Measurements from ENCODE around the gene DNAH17.

The DNAH17 gene

GRCh38 chr17:78550464-78550863 lies 26.7 kb downstream of the DNAH17 start:
- no peak for DNase-seq (ENCODE audit: low read depth)
- no peak for TF ChIP-seq CTCF (IDR thresholded peaks at IDR 0.05; ENCODE audit: low read length, missing control alignments)
- no peak overlapping the region for H3K4me3 ChIP-seq (replicated peaks; ENCODE audit: low read depth, low read length)

- H3K4me3 ChIP-seq (replicated peaks; ENCODE audit: low read depth, low read length): no peak overlapping the region
- no peak for DNase-seq (ENCODE audit: low read depth)
- no peak for TF ChIP-seq CTCF (IDR thresholded peaks at IDR 0.05; ENCODE audit: low read length, missing control alignments)
Observed at GRCh38 chr17:78548725-78549124, 28.5 kb downstream of the DNAH17 start.

GRCh38 chr17:78547035-78547434 lies 30.2 kb downstream of the DNAH17 start:
- DNase-seq (ENCODE audit: low read depth): no peak
- H3K4me3 ChIP-seq (replicated peaks; ENCODE audit: low read depth, low read length): no peak overlapping the region
- TF ChIP-seq CTCF (IDR thresholded peaks at IDR 0.05; ENCODE audit: low read length, missing control alignments): no peak

GRCh38 chr17:78546476-78546875 lies 30.7 kb downstream of the DNAH17 start:
- no peak for DNase-seq (ENCODE audit: low read depth)

GRCh38 chr17:78544881-78545755 lies 32.1 kb downstream of the DNAH17 start:
- H3K4me3 ChIP-seq (replicated peaks; ENCODE audit: low read depth, low read length): no peak overlapping the region
- DNase-seq (ENCODE audit: low read depth): no peak
- TF ChIP-seq CTCF (IDR thresholded peaks at IDR 0.05; ENCODE audit: low read length, missing control alignments): no peak

More at GRCh38 chr17:78546476-78546875, 30.7 kb downstream of the DNAH17 start:
- no peak overlapping the region for H3K4me3 ChIP-seq (replicated peaks; ENCODE audit: low read depth, low read length)
- no peak for TF ChIP-seq CTCF (IDR thresholded peaks at IDR 0.05; ENCODE audit: low read length, missing control alignments)

GRCh38 chr17:78541488-78542206 lies 35.5 kb downstream of the DNAH17 start:
- H3K4me3 ChIP-seq (replicated peaks; ENCODE audit: low read depth, low read length): no peak overlapping the region
- no peak for TF ChIP-seq CTCF (IDR thresholded peaks at IDR 0.05; ENCODE audit: low read length, missing control alignments)
- DNase-seq (ENCODE audit: low read depth): peak; percentile 11
